Measurements from ENCODE around the gene C2orf80.
"Not testable (repeated sequence)": the region's sequence is repeated elsewhere in the genome, so short reads cannot be mapped to it uniquely, and the experiment has no call there.

Gene C2orf80

GRCh38 chr2:208179028-208179609 lies 10.7 kb downstream of the C2orf80 start:
- DNase-seq (ENCODE audit: low spot score), result no peak

GRCh38 chr2:208175840-208176153 lies 14.0 kb downstream of the C2orf80 start:
- DNase-seq (ENCODE audit: low spot score), result no peak

- DNase-seq (ENCODE audit: low spot score), result peak; percentile 71
These were observed 14.6 kb downstream of the C2orf80 start for GRCh38 chr2:208175069-208175839.

- DNase-seq (ENCODE audit: low spot score), result no peak
These were observed 15.7 kb downstream of the C2orf80 start for GRCh38 chr2:208174144-208174543.

- no peak for DNase-seq (ENCODE audit: low spot score)
These were observed 17.7 kb downstream of the C2orf80 start for GRCh38 chr2:208172125-208172524.

- DNase-seq (ENCODE audit: low spot score), result no peak
These were observed 24.7 kb downstream of the C2orf80 start for GRCh38 chr2:208164951-208165755.

- no peak for DNase-seq (ENCODE audit: low spot score)
These were observed 26.3 kb downstream of the C2orf80 start, which contains the start of gene CRYGA for GRCh38 chr2:208163489-208163888. Gene CRYGA (minus strand): TSS chr2:208163589. CDS start chr2:208163556, 33 bp downstream.

- DNase-seq (ENCODE audit: low spot score), result no peak
These were observed 33.4 kb downstream of the C2orf80 start for GRCh38 chr2:208156439-208156838.

GRCh38 chr2:208153156-208153555 lies 36.7 kb downstream of the C2orf80 start:
- no peak for DNase-seq (ENCODE audit: low spot score)

- no peak for DNase-seq (ENCODE audit: low spot score)
These were observed 38.9 kb downstream of the C2orf80 start for GRCh38 chr2:208150956-208151355.

GRCh38 chr2:208150094-208150493 lies 39.7 kb downstream of the C2orf80 start:
- no peak for DNase-seq (ENCODE audit: low spot score)

GRCh38 chr2:208148803-208149202 lies 41.0 kb downstream of the C2orf80 start:
- DNase-seq (ENCODE audit: low spot score), result no peak

- DNase-seq (ENCODE audit: low spot score), result no peak
These were observed 42.1 kb downstream of the C2orf80 start for GRCh38 chr2:208147759-208148158.

- DNase-seq (ENCODE audit: low spot score), result no peak
These were observed 42.8 kb downstream of the C2orf80 start for GRCh38 chr2:208147008-208147407.

- no peak for DNase-seq (ENCODE audit: low spot score)
These were observed 43.8 kb downstream of the C2orf80 start, which contains the start of gene CRYGB for GRCh38 chr2:208146006-208146405. Gene CRYGB (minus strand): TSS chr2:208146158. CDS start chr2:208146120, 38 bp downstream.

GRCh38 chr2:208142925-208143799 lies 46.7 kb downstream of the C2orf80 start:
- DNase-seq (ENCODE audit: low spot score), result no peak

GRCh38 chr2:208142240-208142924 lies 47.4 kb downstream of the C2orf80 start:
- DNase-seq (ENCODE audit: low spot score), result no peak

GRCh38 chr2:208139447-208139846 lies 50.4 kb downstream of the C2orf80 start:
- DNase-seq (ENCODE audit: low spot score), result no peak

GRCh38 chr2:208138334-208138733 lies 51.5 kb downstream of the C2orf80 start:
- not testable (repeated sequence) for DNase-seq (ENCODE audit: low spot score)

GRCh38 chr2:208136716-208137094 lies 53.1 kb downstream of the C2orf80 start:
- DNase-seq (ENCODE audit: low spot score), result no peak

Data from ecto neural progenitor cell (in vitro differentiated cells).